Thoracic aorta (tissue), 2 donors: Measurements from ENCODE around the gene ATP4A. TPM values are rescaled to one million over a fixed set of nuclear protein-coding genes. Genes with fewer than 3 reads are reported as not detected.

Experiments used
- ATAC-seq: fragments of 150-250 bp; one replicate; pipeline ENCODE4 v1.8.0; 2017; ENCODE audit warnings: low read depth; ENCODE audit not compliant: insufficient number of reproducible peaks, low FRiP score
- DNase-seq: peaks from one replicate; pipeline ENCODE4 v3.0.0-alpha.2; 2020; ENCODE audit warnings: low spot score
- H3K27ac ChIP-seq, 2 donors: fragments of 200-600 bp; sonication (generic); 1 replicate in 1 of 2; 2 replicates in 1 of 2; pipeline ENCODE4 v1.5.1; 2016; ENCODE audit warnings: mild to moderate bottlenecking in 2 of 2, moderate library complexity in 2 of 2
- H3K27me3 ChIP-seq: fragments of 200-600 bp; sonication (generic); replicated peaks from 2 replicates; pipeline ENCODE4 v1.6.0; 2016; ENCODE audit warnings: mild to moderate bottlenecking; ENCODE audit not compliant: insufficient read depth
- H3K36me3 ChIP-seq: fragments of 200-600 bp; sonication (generic); one replicate; pipeline ENCODE4 v1.5.1; 2016
- H3K4me1 ChIP-seq, 2 donors: fragments of 200-600 bp; sonication (generic); 1 replicate in 1 of 2; 2 replicates in 1 of 2; pipeline versions ENCODE4 v1.5.1 to v1.6.0; 2016; ENCODE audit warnings: low read depth in 2 of 2, mild to moderate bottlenecking in 1 of 2; ENCODE audit not compliant: control insufficient read depth in 1 of 2
- H3K4me3 ChIP-seq: fragments of 200-600 bp; sonication (generic); 2 replicates; pipeline ENCODE4 v1.5.1; 2016; ENCODE audit warnings: mild to moderate bottlenecking
- H3K9me3 ChIP-seq: fragments of 200-600 bp; sonication (generic); 2 replicates; pipeline ENCODE4 v1.5.1; 2016
- CTCF ChIP-seq: fragments of 200-600 bp; sonication (generic); IDR thresholded peaks from one replicate; pipeline ENCODE4 v1.5.1; 2019; ENCODE audit warnings: antibody characterized with exemption
- total RNA-seq, 2 donors: library from RNA; depleted of rRNA; stranded (reverse); fragments of >200 nt; gene quantifications; one replicate each; pipeline versions ENCODE4 v1.1.0 to v1.2.3, GENCODE V29; 2016

Gene ATP4A
- total RNA-seq, 2 donors from 2014 or later: 0.35 TPM; not detected in 1

GRCh38 chr19:35507561-35507960 is 55.9 kb downstream of the ATP4A start:
- Histone ChIP-seq H3K9me3 (no peaks in the 10 kb centered on the region), H3K4me3 (no peak overlapping the region), H3K4me1 (peaks cover 6 to 9% of the 10 kb centered on the region in 2 donors), H3K27me3 (no peaks in the 10 kb centered on the region), H3K27ac (no peak overlapping the region), H3K36me3 (no peaks in the 10 kb centered on the region)
- DNase-seq (no peak), ATAC-seq (no peak)
- TF ChIP-seq CTCF: no peak

GRCh38 chr19:35506011-35506410 is 57.4 kb downstream of the ATP4A start:
- no peaks in the 10 kb centered on the region for H3K36me3 ChIP-seq
- no peaks in the 10 kb centered on the region for H3K27me3 ChIP-seq
- H3K27ac ChIP-seq: no peak overlapping the region

GRCh38 chr19:35502751-35503150 is 60.7 kb downstream of the ATP4A start:
- no peak for TF ChIP-seq CTCF
- Histone ChIP-seq H3K9me3 (no peaks in the 10 kb centered on the region), H3K27ac (no peak overlapping the region), H3K4me1 (no peaks in the 10 kb centered on the region), H3K36me3 (peaks cover 6% of the 10 kb centered on the region), H3K27me3 (no peaks in the 10 kb centered on the region), H3K4me3 (no peak overlapping the region)
- DNase-seq: no peak
- ATAC-seq: no peak

More at GRCh38 chr19:35506011-35506410, 57.4 kb downstream of the ATP4A start:
- Histone ChIP-seq H3K9me3 (no peaks in the 10 kb centered on the region), H3K4me1 (peaks cover 6 to 9% of the 10 kb centered on the region in 2 donors), H3K4me3 (no peak overlapping the region)
- DNase-seq (no peak), ATAC-seq (no peak)
- no peak for TF ChIP-seq CTCF

- H3K4me1 ChIP-seq: no peaks in the 10 kb centered on the region
- no peaks in the 10 kb centered on the region for H3K27me3 ChIP-seq
- no peak for ATAC-seq
- no peak for DNase-seq
- peaks cover 6% of the 10 kb centered on the region for H3K36me3 ChIP-seq
- H3K27ac ChIP-seq: no peak overlapping the region
- no peak for TF ChIP-seq CTCF
- H3K9me3 ChIP-seq: no peaks in the 10 kb centered on the region
- no peak overlapping the region for H3K4me3 ChIP-seq
Measured at GRCh38 chr19:35501684-35502083, 61.8 kb downstream of the ATP4A start.

- H3K9me3 ChIP-seq: no peaks in the 10 kb centered on the region
- no peak for TF ChIP-seq CTCF
Measured at GRCh38 chr19:35500611-35501010, 62.8 kb downstream of the ATP4A start.

More at GRCh38 chr19:35500611-35501010, 62.8 kb downstream of the ATP4A start:
- Histone ChIP-seq H3K27me3 (no peaks in the 10 kb centered on the region), H3K4me1 (no peaks in the 10 kb centered on the region), H3K36me3 (peaks cover 6% of the 10 kb centered on the region), H3K4me3 (no peak overlapping the region), H3K27ac (no peak overlapping the region)
- ATAC-seq (no peak), DNase-seq (no peak)

Other genes with a start within 250 kb of the ATP4A start
- 1 to 10 TPM; 1.4 to 3.6 TPM for gene CD22, start 234.5 kb downstream of the ATP4A start, total RNA-seq
- gene FFAR1, start 215.8 kb downstream of the ATP4A start, total RNA-seq: not detected
- not detected for gene FFAR3, start 205.2 kb downstream of the ATP4A start, total RNA-seq
- gene GPR42, start 192.6 kb downstream of the ATP4A start, total RNA-seq: not detected
- under 1 TPM in 1 of 2 donors, not detected in 1; 0.92 TPM for gene FFAR2, start 115.4 kb downstream of the ATP4A start, total RNA-seq
- 10 to 100 TPM in 1 of 2 donors, not detected in 1; 29.6 TPM for gene KRTDAP, start 73.2 kb downstream of the ATP4A start, total RNA-seq
- gene DMKN, start 50.0 kb downstream of the ATP4A start, total RNA-seq: 10 to 100 TPM; 26.1 to 53.7 TPM
- gene SBSN, start 35.3 kb downstream of the ATP4A start, total RNA-seq: 1 to 10 TPM in 1 of 2 donors, not detected in 1; 1.5 TPM
- not detected for gene GAPDHS, start 30.2 kb downstream of the ATP4A start, total RNA-seq
- gene TMEM147, start 18.0 kb downstream of the ATP4A start, total RNA-seq: 10 to 100 TPM; 49.7 to 75.8 TPM
- not detected for gene PMIS2, start 22.5 kb upstream of the ATP4A start, total RNA-seq
- gene HAUS5, start 49.1 kb upstream of the ATP4A start, total RNA-seq: 10 to 100 TPM in 1 of 2 donors, 1 to 10 TPM in 1; 8.4 to 13.9 TPM
- 10 to 100 TPM; 47.2 to 53.8 TPM for gene RBM42, start 65.4 kb upstream of the ATP4A start, total RNA-seq
- gene ETV2, start 78.1 kb upstream of the ATP4A start, total RNA-seq: not detected
- 100 to 1,000 TPM; 258 to 386 TPM for gene COX6B1, start 84.7 kb upstream of the ATP4A start, total RNA-seq
- gene UPK1A, start 102.9 kb upstream of the ATP4A start, total RNA-seq: not detected
- not detected for gene ZBTB32, start 140.9 kb upstream of the ATP4A start, total RNA-seq
- gene KMT2B, start 154.3 kb upstream of the ATP4A start, total RNA-seq: 10 to 100 TPM; 26.4 to 31.3 TPM
- 10 to 100 TPM in 1 of 2 donors, 1 to 10 TPM in 1; 6.9 to 13.1 TPM for gene IGFLR1, start 178.8 kb upstream of the ATP4A start, total RNA-seq
- gene U2AF1L4, start 181.8 kb upstream of the ATP4A start, total RNA-seq: 10 to 100 TPM; 34.4 to 42.6 TPM
- 10 to 100 TPM; 25.5 to 30.1 TPM for gene PSENEN, start 182.0 kb upstream of the ATP4A start, total RNA-seq
- gene LIN37, start 184.9 kb upstream of the ATP4A start, total RNA-seq: 10 to 100 TPM in 1 of 2 donors, 1 to 10 TPM in 1; 9.9 to 30.5 TPM
- gene HSPB6, start 193.4 kb upstream of the ATP4A start, total RNA-seq: 100 to 1,000 TPM in 1 of 2 donors, 10 to 100 TPM in 1; 78.6 to 130 TPM
- 10 to 100 TPM; 11.1 to 16.6 TPM for gene PROSER3, start 194.5 kb upstream of the ATP4A start, total RNA-seq
- 10 to 100 TPM; 15.4 to 30.7 TPM for gene ARHGAP33, start 211.9 kb upstream of the ATP4A start, total RNA-seq
- gene PRODH2, start 249.2 kb upstream of the ATP4A start, total RNA-seq: not detected